SK-N-MC (cell line): Measurements from ENCODE around the gene DHRS9.

Experiments used
- EZH2 ChIP-seq: fragments of 200-600 bp; sonication (generic); IDR thresholded peaks from one replicate; pipeline ENCODE4 v1.6.1; 2017; ENCODE audit warnings: antibody characterized with exemption
- FOXP2 ChIP-seq: optimal IDR thresholded peaks from 2 replicates; pipeline ENCODE3; 2011; ENCODE audit warnings: mild to moderate bottlenecking, moderate library complexity; ENCODE audit not compliant: insufficient read depth; ENCODE audit errors: extremely low read length, control extremely low read depth
- POLR2AphosphoS5 ChIP-seq: IDR thresholded peaks from 2 replicates; pipeline ENCODE4 v1.6.1; 2012; ENCODE audit warnings: mild to moderate bottlenecking, low read depth, low read length, borderline replicate concordance

DNA sequence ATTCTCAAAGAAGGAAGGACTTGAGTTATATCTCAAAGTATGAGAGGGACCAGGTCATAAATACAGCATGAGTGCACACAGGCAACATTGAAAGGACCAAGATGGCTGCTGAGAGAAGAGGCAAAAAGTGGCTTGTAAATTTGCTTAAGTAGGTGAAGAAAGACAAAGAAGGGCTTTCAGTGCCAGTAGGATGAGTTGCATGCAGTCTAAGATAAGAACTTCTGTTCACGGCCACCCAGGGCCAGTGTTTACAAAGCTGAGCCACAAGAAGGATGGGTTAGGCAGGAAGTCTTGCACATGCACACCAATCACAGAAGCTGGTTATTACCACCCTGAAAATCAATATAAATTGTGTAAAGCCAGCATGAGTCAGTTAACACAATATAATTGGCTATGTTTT is 35.1 kb upstream of the DHRS9 start:
- TF ChIP-seq POLR2AphosphoS5 (no peak), EZH2 (no peak), FOXP2 (no peak)
